Tibial artery (tissue), 4 donors: ENCODE data around the gene PHETA2.

ENCODE experiments used
- DNase-seq, 2 donors: peaks; one replicate each; pipeline ENCODE4 v3.0.0-alpha.2; 2019
- H3K27ac ChIP-seq, 2 donors: fragments of 200-600 bp; sonication (generic) in 1 of 2; 1 replicate in 1 of 2; 2 replicates in 1 of 2; pipeline ENCODE4 v1.5.1; 2018 to 2019; ENCODE audit warnings: mild to moderate bottlenecking in 1 of 2
- H3K27me3 ChIP-seq, 2 donors: fragments of 200-600 bp; sonication (generic) in 1 of 2; one replicate each; pipeline versions ENCODE4 v1.5.1 to v1.6.0; 2016 to 2019
- H3K36me3 ChIP-seq, 3 donors: fragments of 200-600 bp; sonication (generic) in 2 of 3; one replicate each; pipeline ENCODE4 v1.5.1; 2016 to 2019; ENCODE audit warnings: mild to moderate bottlenecking in 2 of 3
- H3K4me1 ChIP-seq, 4 donors: fragments of 200-600 bp; sonication (generic) in 2 of 4; 1 replicate in 3 of 4; 2 replicates in 1 of 4; pipeline ENCODE4 v1.5.1; 2016 to 2019
- H3K4me3 ChIP-seq, 2 donors: fragments of 200-600 bp; sonication (generic) in 1 of 2; 1 replicate in 1 of 2; 2 replicates in 1 of 2; pipeline ENCODE4 v1.5.1; 2018 to 2019; ENCODE audit warnings: mild to moderate bottlenecking in 2 of 2
- H3K9me3 ChIP-seq, 3 donors: fragments of 200-600 bp; sonication (generic) in 1 of 3; one replicate each; pipeline ENCODE4 v1.5.1; 2016 to 2019
- intact Hi-C: fragments of 100-400 bp; cut with DNase I; formaldehyde crosslinking; loops from one replicate; pipeline ENCODE4 v1.15.0; 2023; ENCODE audit warnings: low total_unique reads
- TF ChIP-seq, protein P1 (sequence below), 2 experiments: fragments of 200-600 bp in 1 of 2; fragments of 450-650 bp in 1 of 2; IDR thresholded peaks; one replicate each; pipeline ENCODE4 v1.5.1; 2017 to 2019; ENCODE audit warnings: antibody characterized with exemption in 2 of 2, mild to moderate bottlenecking in 1 of 2, moderate library complexity in 1 of 2

Gene PHETA2

DNA sequence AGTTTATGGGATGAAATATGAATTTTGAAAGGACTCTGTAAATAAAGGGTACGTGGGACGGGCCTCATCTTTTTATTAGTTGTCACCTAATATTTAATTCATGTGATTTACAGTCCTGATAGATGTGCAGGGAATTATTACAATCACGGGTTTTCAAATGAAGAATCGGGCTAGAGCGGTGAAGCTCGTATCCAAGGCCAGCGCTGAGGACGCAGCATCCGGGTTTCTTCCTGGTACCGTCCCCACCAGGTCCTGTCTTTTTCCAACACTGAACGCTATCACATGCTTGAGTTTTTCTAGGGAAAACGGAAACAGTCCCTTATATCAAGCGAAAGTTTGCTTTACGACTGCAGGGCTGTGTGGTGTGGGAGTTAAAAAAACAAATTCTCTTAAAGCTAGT, 6.2 kb downstream of the PHETA2 start:
- intact Hi-C loops, result loop anchor here (5.0 to 10.0 kb wide), 2 partner anchors 192 to 265 kb away; partner anchors contain the start of gene TCF20
- peak in 1 of 2 donors; percentile 64 for DNase-seq
- peaks cover 10 to 58% (median 33%) of the 10 kb centered on the region in 3 donors for H3K36me3 ChIP-seq

DNA sequence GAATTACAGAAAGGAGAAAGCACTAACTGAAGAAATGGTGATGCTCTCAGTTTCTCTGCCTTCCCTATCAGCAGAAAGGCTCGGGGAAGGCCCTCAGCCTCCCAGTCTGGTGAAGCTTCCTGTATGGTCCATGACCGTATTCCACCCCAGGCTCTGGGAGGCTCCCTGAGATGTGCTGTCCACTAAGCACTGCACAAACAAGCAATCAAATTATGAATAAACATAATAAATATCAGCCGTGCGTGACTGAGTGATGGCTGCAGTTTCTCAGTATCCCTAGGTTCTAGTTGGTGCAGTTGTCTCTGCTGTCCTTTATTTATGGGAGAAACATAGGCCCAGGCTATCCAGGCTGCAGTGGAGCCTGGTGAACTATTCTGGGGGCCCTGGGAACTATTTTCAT, 9.1 kb downstream of the PHETA2 start:
- intact Hi-C loops, result loop anchor here (5.0 to 10.0 kb wide), 2 partner anchors 189 to 262 kb away; partner anchors contain the start of gene TCF20

More for the DNA sequence above, 6.2 kb downstream of the PHETA2 start:
- TF ChIP-seq, protein P1, sequence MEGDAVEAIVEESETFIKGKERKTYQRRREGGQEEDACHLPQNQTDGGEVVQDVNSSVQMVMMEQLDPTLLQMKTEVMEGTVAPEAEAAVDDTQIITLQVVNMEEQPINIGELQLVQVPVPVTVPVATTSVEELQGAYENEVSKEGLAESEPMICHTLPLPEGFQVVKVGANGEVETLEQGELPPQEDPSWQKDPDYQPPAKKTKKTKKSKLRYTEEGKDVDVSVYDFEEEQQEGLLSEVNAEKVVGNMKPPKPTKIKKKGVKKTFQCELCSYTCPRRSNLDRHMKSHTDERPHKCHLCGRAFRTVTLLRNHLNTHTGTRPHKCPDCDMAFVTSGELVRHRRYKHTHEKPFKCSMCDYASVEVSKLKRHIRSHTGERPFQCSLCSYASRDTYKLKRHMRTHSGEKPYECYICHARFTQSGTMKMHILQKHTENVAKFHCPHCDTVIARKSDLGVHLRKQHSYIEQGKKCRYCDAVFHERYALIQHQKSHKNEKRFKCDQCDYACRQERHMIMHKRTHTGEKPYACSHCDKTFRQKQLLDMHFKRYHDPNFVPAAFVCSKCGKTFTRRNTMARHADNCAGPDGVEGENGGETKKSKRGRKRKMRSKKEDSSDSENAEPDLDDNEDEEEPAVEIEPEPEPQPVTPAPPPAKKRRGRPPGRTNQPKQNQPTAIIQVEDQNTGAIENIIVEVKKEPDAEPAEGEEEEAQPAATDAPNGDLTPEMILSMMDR (IDR thresholded peaks at IDR 0.05), result no peak
- Histone ChIP-seq H3K27me3 (no peaks in the 10 kb centered on the region), H3K4me3 (peak overlapping the region; percentile 65 to 67), H3K9me3 (no peaks in the 10 kb centered on the region), H3K27ac (peak overlapping the region; percentile 97 to 100), H3K4me1 (peaks cover 0 to 50% (median 32%) of the 10 kb centered on the region in 4 donors)

DNA sequence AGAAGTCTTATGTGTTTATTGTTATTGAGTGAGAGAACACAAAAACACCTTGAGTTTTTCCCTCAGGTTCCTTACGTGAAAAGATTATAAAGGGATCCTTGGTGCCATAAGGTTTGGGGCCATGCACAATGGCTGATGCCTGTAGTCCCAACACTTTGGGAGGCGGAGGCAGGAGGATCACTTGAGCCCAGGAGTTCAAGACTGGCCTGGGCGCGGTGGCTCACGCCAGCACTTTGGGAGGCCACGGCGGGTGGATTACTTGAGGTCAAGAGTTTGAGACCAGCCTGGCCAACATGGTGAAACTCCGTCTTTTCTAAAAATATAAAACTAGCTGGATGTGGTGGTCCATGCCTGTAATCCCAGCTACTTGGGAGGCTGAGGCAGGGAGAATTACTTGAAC, 10.8 kb downstream of the PHETA2 start:
- TF ChIP-seq, protein P1 (IDR thresholded peaks at IDR 0.05), result no peak
- H3K27ac ChIP-seq, result no peak overlapping the region
- peak in 1 of 2 donors; percentile 40 for DNase-seq
- no peaks in the 10 kb centered on the region for H3K9me3 ChIP-seq
- H3K36me3 ChIP-seq, result peaks cover 27 to 56% (median 41%) of the 10 kb centered on the region in 3 donors
- no peak overlapping the region for H3K4me3 ChIP-seq
- intact Hi-C loops, result loop anchor here (5.0 to 10.0 kb wide), 2 partner anchors 187 to 260 kb away; partner anchors contain the start of gene TCF20
- no peaks in the 10 kb centered on the region for H3K27me3 ChIP-seq
- H3K4me1 ChIP-seq, result peaks cover 0 to 42% (median 16%) of the 10 kb centered on the region in 4 donors

More for the DNA sequence above, 9.1 kb downstream of the PHETA2 start:
- Histone ChIP-seq H3K4me1 (peaks cover 0 to 39% (median 23%) of the 10 kb centered on the region in 4 donors), H3K9me3 (no peaks in the 10 kb centered on the region), H3K27ac (no peak overlapping the region), H3K27me3 (no peaks in the 10 kb centered on the region), H3K4me3 (no peak overlapping the region), H3K36me3 (peaks cover 27 to 56% (median 41%) of the 10 kb centered on the region in 3 donors)
- DNase-seq, result peak in 1 of 2 donors; percentile 23
- TF ChIP-seq, protein P1 (IDR thresholded peaks at IDR 0.05), result no peak

DNA sequence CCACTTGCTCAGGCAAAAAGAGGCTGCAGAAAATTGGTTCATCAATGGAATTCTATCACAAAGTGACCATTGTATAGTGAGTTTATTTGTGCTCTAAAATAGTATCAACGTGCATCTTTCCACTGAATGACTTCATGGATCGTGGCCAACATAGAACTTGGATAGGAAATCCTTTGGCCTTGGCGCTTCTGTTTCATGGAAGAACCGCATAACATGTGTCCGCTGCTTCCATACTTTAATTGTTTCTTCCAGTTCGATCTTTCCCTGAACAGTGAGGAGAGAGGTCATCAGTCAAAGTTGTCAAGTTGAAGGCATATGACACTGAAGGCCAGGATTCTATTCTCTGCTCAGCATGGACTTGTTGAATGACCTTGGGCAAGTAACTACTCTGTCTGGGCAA, 12.0 kb downstream of the PHETA2 start:
- H3K9me3 ChIP-seq, result no peaks in the 10 kb centered on the region
- TF ChIP-seq, protein P1 (IDR thresholded peaks at IDR 0.05), result no peak
- H3K27me3 ChIP-seq, result no peaks in the 10 kb centered on the region
- peaks cover 0 to 37% (median 14%) of the 10 kb centered on the region in 4 donors for H3K4me1 ChIP-seq
- H3K4me3 ChIP-seq, result no peak overlapping the region
- DNase-seq, result no peak
- peaks cover 27 to 56% (median 41%) of the 10 kb centered on the region in 3 donors for H3K36me3 ChIP-seq
- intact Hi-C loops, result loop anchor here (10.0 kb wide), 1 partner anchor 259 kb away; no protein-coding TSS in a partner anchor
- no peak overlapping the region for H3K27ac ChIP-seq

DNA sequence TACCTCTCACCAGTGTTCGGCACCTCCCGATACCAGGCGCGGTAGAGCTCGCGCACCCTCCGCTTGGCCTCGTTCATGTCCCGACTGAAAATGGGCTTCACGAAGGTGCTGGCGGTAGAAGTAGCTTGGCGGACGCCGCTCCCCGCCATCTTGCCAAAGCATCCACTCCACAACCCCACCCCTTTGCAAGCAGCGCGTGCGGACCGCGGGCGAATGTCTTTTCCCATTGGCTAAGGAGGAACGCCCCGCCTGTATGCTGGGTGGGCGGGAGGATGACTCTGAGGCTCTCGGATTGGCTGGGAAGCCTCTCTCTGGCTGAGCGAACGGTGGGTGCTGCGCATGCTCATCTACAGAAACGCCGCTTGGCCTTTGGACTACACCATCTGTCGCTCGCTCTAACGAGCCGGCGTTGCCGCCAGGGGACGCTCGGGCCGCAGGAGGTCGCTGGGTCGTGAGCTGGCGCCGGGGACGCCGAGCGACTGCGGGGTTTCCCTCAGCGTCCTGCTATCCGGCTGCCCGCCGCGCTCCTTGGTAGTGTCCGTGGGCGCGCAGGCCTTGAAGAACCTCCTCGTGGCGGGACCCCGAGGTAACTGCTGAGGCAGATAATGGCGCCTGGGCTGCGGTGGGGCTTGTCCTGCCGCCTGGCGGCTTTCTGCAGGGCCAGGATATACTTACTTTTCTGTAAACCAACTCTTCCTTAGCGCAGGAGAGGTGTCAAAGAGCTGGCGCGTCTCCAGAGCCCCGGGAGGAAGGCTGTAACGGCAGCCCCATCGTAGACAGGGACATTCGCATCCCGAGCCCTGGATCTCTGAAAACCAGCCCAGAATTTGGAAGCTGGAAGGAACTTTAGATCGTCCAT, 16.8 kb downstream of the PHETA2 start, which contains the start of gene NDUFA6:
NDUFA6 (minus strand) TSS at position 177 of the 859 bp plus-strand sequence; CDS start at position 149, 28 bp downstream.
- H3K9me3 ChIP-seq, result no peaks in the 10 kb centered on the region
- DNase-seq, result peak; percentile 99
- TF ChIP-seq, protein P1 (IDR thresholded peaks at IDR 0.05), result peak; percentile 86 to 96
- no peaks in the 10 kb centered on the region for H3K27me3 ChIP-seq
- peaks cover 0 to 33% (median 9%) of the 10 kb centered on the region in 4 donors for H3K4me1 ChIP-seq
- peak within 1 kb of the TSS; percentile 80 to 91 for H3K27ac ChIP-seq
- peak within 1 kb of the TSS; percentile 60 to 73 for H3K4me3 ChIP-seq
- intact Hi-C loops, result loop anchor here (5.0 to 10.0 kb wide), 2 partner anchors 74 to 906 kb away; no protein-coding TSS in a partner anchor
- H3K36me3 ChIP-seq, result peaks cover 12 to 14% (median 12%) of the 10 kb centered on the region in 3 donors
